KMS-11 (cell line): ENCODE measurements around the gene NXPH3.
"Not testable (repeated sequence)": the region's sequence is repeated elsewhere in the genome, so short reads cannot be mapped to it uniquely, and the experiment has no call there.

Experiments used
- H2AFZ ChIP-seq: fragments of 200-600 bp; sonication (generic); 2 replicates; pipeline ENCODE4 v1.6.1; 2016; ENCODE audit warnings: antibody characterized with exemption, mixed run types, low read depth
- H3K27ac ChIP-seq: fragments of 200-600 bp; sonication (generic); 2 replicates; pipeline ENCODE4 v1.6.1; 2016; ENCODE audit warnings: mild to moderate bottlenecking, mixed run types
- H3K27me3 ChIP-seq: fragments of 200-600 bp; sonication (generic); 2 replicates; pipeline ENCODE4 v1.6.1; 2017; ENCODE audit warnings: mild to moderate bottlenecking, low read depth, mixed run types, moderate library complexity; ENCODE audit not compliant: insufficient read depth
- H3K36me3 ChIP-seq: fragments of 200-600 bp; sonication (generic); 2 replicates; pipeline ENCODE4 v1.6.1; 2017; ENCODE audit warnings: mild to moderate bottlenecking, mixed run types; ENCODE audit not compliant: insufficient read depth
- H3K4me1 ChIP-seq: fragments of 200-600 bp; sonication (generic); 2 replicates; pipeline ENCODE4 v1.6.1; 2016; ENCODE audit warnings: mild to moderate bottlenecking, low read depth, mixed run types; ENCODE audit not compliant: poor library complexity, severe bottlenecking
- H3K4me2 ChIP-seq: fragments of 200-600 bp; sonication (generic); 2 replicates; pipeline ENCODE4 v1.7.0; 2016; ENCODE audit warnings: mild to moderate bottlenecking, mixed run types
- H3K4me3 ChIP-seq: fragments of 200-600 bp; sonication (generic); IDR thresholded peaks from 2 replicates; pipeline ENCODE4 v1.6.1; 2017; ENCODE audit warnings: low read depth, low read length, mixed read lengths; ENCODE audit not compliant: insufficient read depth
- H3K79me2 ChIP-seq: fragments of 200-600 bp; sonication (generic); 2 replicates; pipeline ENCODE4 v1.6.1; 2016; ENCODE audit warnings: low read depth, mixed run types; ENCODE audit not compliant: insufficient read depth
- H3K9ac ChIP-seq: fragments of 200-600 bp; sonication (generic); 2 replicates; pipeline ENCODE4 v1.6.1; 2016; ENCODE audit warnings: mild to moderate bottlenecking, mixed run types
- H4K20me1 ChIP-seq: fragments of 200-600 bp; sonication (generic); 2 replicates; pipeline ENCODE4 v1.6.1; 2016; ENCODE audit warnings: mild to moderate bottlenecking, mixed run types; ENCODE audit not compliant: insufficient read depth
- CTCF ChIP-seq: fragments of 200-600 bp; sonication (generic); conservative IDR thresholded peaks from 2 replicates; pipeline ENCODE4 v1.6.1; 2017; ENCODE audit warnings: low read depth, mild to moderate bottlenecking, antibody characterized with exemption, low read length, moderate library complexity, mixed read lengths

The NXPH3 gene

GRCh38 chr17:49549691-49550678 lies 25.7 kb upstream of the NXPH3 start:
- H3K27me3 ChIP-seq, result peaks cover 5% of the 10 kb centered on the region; the same call in 1 of the 2 replicates
- no peaks in the 10 kb centered on the region for H4K20me1 ChIP-seq
- no peak overlapping the region for H3K27ac ChIP-seq
- no peak overlapping the region for H2AFZ ChIP-seq
- no peaks in the 10 kb centered on the region for H3K79me2 ChIP-seq
- TF ChIP-seq CTCF, result no peak
- no peak overlapping the region for H3K4me2 ChIP-seq
- H3K9ac ChIP-seq, result no peak overlapping the region
- H3K4me1 ChIP-seq, result no peaks in the 10 kb centered on the region
- no peak overlapping the region for H3K4me3 ChIP-seq
- H3K36me3 ChIP-seq, result no peaks in the 10 kb centered on the region

- not testable (repeated sequence) for H3K79me2 ChIP-seq, H3K27ac ChIP-seq, H3K36me3 ChIP-seq, H3K9ac ChIP-seq, H3K4me2 ChIP-seq, H2AFZ ChIP-seq, H3K27me3 ChIP-seq, H3K4me1 ChIP-seq, H3K4me3 ChIP-seq, H4K20me1 ChIP-seq
Measured at GRCh38 chr17:49550764-49551163, 24.9 kb upstream of the NXPH3 start.

GRCh38 chr17:49551221-49552069 lies 24.2 kb upstream of the NXPH3 start:
- H3K27ac ChIP-seq, result no peak overlapping the region
- peaks cover 5% of the 10 kb centered on the region; the same call in 1 of the 2 replicates for H3K27me3 ChIP-seq
- H2AFZ ChIP-seq, result no peak overlapping the region
- H3K4me3 ChIP-seq, result no peak overlapping the region
- no peak overlapping the region for H3K9ac ChIP-seq
- TF ChIP-seq CTCF, result no peak
- H3K79me2 ChIP-seq, result no peaks in the 10 kb centered on the region
- H3K4me1 ChIP-seq, result peaks cover 6% of the 10 kb centered on the region
- H4K20me1 ChIP-seq, result no peaks in the 10 kb centered on the region
- H3K4me2 ChIP-seq, result no peak overlapping the region
- no peaks in the 10 kb centered on the region for H3K36me3 ChIP-seq

- Histone ChIP-seq H3K4me2 (no peak overlapping the region), H3K27me3 (peaks cover 5% of the 10 kb centered on the region; the same call in 1 of the 2 replicates), H3K9ac (no peak overlapping the region), H3K27ac (no peak overlapping the region), H4K20me1 (no peaks in the 10 kb centered on the region), H3K4me3 (no peak overlapping the region), H3K79me2 (no peaks in the 10 kb centered on the region), H3K4me1 (peaks cover 8% of the 10 kb centered on the region), H3K36me3 (no peaks in the 10 kb centered on the region), H2AFZ (no peak overlapping the region)
- no peak for TF ChIP-seq CTCF
Measured at GRCh38 chr17:49552070-49552751, 23.5 kb upstream of the NXPH3 start.
